HFF-Myc (cell line): Measurements from ENCODE around the gene RPTN.
"Not testable (repeated sequence)": the region's sequence is repeated elsewhere in the genome, so short reads cannot be mapped to it uniquely, and the experiment has no call there.

Experiments used
- DNase-seq: peaks from one replicate; pipeline ENCODE4 v3.0.0-alpha.2; 2011; ENCODE audit warnings: low read depth; ENCODE audit errors: extremely low read depth
- H3K4me3 ChIP-seq: replicated peaks from 2 replicates; pipeline ENCODE4 v1.5.1; 2011; ENCODE audit warnings: low read depth, mild to moderate bottlenecking, control low read depth, low read length
- TF ChIP-seq, protein P1 (sequence below): IDR thresholded peaks from 2 replicates; pipeline ENCODE4 v1.5.1; 2012; ENCODE audit warnings: mild to moderate bottlenecking, low read depth, low read length, control low read depth; ENCODE audit errors: missing control alignments

RPTN gene

DNA sequence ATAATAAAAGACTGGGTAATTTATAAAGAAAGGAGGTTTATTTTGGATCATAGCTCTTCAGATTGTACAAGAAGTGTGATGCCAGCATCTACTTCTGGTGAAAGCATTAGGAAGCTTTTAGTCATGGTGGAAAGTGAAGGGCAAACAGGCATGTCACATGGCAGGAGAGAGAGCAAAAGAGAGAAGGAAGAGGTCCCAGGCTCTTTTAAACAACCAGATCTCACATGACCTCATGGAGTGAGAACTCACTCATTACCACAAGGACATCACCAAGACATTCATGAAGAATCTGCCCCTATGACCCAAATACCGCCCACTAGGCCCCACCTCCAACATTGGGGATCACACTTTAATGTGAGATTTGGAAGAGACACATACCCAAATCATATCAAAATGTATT, 10.0 kb downstream of the RPTN start:
- no peak for DNase-seq
- TF ChIP-seq, protein P1, sequence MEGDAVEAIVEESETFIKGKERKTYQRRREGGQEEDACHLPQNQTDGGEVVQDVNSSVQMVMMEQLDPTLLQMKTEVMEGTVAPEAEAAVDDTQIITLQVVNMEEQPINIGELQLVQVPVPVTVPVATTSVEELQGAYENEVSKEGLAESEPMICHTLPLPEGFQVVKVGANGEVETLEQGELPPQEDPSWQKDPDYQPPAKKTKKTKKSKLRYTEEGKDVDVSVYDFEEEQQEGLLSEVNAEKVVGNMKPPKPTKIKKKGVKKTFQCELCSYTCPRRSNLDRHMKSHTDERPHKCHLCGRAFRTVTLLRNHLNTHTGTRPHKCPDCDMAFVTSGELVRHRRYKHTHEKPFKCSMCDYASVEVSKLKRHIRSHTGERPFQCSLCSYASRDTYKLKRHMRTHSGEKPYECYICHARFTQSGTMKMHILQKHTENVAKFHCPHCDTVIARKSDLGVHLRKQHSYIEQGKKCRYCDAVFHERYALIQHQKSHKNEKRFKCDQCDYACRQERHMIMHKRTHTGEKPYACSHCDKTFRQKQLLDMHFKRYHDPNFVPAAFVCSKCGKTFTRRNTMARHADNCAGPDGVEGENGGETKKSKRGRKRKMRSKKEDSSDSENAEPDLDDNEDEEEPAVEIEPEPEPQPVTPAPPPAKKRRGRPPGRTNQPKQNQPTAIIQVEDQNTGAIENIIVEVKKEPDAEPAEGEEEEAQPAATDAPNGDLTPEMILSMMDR = no peak
- H3K4me3 ChIP-seq = no peak overlapping the region

DNA sequence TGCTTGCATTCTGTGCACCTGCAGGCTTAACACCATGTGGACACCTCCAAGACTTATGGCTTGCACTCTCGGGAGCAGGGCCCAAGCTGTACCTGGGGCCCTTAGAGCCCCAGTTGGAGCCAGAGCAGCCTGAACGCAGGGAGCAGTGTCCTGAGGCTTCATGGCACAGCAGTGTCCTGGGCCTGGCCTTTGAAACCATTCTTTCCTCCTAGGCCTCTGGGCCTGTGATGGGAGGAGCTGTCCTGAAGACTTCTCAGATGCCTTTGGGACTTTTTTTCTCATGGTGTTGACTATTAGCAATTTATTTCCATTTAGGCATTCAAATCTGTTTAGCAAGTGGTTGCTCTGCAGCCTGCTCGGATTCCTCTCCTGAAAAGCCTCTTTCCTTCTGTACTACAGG, 11.0 kb downstream of the RPTN start:
- TF ChIP-seq, protein P1 = no peak
- H3K4me3 ChIP-seq = no peak overlapping the region
- no peak for DNase-seq

DNA sequence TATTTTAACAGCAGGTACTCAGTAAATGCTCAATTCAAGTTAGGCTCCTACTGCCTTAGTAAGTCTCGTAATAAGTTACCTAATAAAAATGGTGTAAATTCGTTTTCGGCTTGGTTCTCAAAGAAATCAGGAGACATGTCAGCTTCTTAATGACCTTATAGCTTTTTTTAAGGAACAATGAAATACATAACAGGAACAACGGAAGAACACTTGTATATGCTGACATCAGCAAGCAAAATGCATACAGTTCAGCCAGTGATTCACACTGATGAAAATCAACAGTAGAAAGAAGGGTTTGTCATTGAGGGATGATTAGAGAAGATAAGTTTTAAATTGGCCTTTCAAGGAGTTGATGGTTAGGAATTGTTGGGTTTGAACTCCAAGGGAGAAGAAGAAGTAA, 13.3 kb downstream of the RPTN start:
- DNase-seq = no peak
- no peak overlapping the region for H3K4me3 ChIP-seq
- TF ChIP-seq, protein P1 = no peak

DNA sequence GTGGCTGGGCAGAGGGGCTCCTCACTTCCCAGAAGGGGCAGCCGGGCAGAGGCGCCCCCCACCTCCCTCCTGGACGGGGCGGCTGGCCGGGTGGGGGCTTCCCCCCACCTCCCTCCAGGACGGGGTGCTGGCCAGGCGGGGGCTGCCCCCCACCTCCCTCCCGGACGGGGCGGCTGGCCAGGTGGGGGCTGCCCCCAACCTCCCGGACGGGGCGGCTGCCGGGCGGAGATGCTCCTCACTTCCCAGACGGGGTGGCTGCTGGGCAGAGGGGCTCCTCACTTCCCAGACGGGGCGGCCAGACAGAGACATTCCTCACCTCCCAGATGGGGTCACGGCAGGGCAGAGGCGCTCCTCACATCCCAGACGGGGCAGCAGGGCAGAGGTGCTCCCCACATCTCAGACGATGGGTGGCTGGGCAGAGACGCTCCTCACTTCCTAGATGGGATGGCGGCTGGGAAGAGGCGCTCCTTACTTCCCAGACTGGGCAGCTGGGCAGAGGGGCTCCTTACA, 14.3 kb downstream of the RPTN start:
- H3K4me3 ChIP-seq, DNase-seq: not testable (repeated sequence)

DNA sequence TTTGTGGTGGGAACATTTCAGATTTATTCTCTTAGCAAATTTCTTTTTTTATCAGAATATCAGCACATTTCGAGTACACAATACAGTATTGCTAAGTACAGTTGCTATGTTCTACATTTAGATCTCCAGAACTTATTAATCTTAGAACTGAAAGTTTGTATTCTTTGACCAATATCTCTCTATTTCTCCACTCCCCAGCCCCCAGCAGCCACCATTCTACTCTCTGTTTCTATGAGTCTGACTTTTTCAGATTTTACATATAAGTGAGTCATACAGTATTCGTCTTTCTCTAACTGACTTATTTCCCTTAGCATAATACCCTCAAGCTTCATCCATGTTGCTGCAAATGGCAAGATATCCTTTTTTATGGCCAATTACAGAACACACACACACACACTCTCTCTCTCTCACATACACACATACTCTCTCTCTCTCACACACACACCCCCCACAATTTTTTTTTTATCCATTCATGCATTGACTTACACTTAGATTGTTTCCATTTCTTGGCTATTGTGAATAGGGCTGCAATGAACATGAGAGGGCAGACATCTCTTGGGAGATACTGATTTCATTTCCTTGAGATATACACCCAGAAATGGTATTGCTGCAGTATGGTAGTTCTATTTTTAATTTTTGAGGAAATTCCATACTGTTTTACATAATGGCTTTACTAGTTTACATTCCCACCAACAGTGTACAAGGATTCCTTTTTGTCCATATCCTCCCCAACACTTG, 15.7 kb downstream of the RPTN start:
- no peak for DNase-seq
- TF ChIP-seq, protein P1 = no peak
- no peak overlapping the region for H3K4me3 ChIP-seq

DNA sequence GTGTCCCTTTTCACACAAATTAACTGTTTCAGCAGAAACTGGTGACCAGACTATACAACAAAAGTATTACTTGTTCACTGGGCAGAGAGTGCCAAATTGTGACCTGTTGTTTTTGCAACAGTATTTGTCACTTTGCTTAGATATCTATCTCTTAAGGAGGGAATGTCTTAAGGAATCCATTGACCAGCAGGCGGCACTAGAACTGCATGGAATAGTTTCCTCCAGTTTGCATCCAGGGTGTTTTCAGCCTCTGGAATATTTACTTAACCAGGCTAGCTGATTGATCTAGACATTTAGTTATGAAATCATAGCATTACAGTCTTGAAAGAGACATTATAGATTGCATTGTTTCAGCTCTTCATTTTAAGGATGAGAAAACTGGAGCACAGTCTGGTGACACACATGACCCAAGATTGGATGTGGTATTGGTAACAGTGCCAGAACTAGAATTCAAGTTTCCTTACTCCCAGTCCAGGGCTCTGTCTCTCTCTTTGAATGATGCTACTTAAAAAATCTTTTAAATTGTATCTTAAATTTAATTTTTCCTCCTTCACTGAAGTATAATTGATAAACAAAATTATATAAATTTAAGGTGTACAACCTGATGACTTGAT, 16.9 kb downstream of the RPTN start:
- peak; percentile 29 for DNase-seq
- no peak overlapping the region for H3K4me3 ChIP-seq
- TF ChIP-seq, protein P1 = peak; percentile 82

DNA sequence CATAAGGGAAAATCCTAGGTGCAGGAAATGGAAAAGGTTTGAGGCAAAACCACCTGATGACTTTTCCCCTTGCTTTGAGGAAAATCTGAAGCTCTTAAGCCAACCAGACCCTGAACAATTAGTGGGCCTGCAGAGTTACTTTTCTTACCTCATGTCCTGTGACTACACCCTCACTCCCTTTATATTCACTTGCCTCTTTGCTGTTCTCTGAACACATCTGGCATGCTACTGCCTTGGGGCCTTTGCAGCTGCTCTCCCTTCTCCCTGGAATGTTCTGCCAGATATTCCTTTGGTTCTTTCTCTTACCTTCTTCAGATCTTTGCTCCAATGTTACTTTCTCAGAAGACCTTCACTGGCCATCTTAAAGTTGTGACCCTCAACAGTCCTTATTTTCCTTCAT, 21.8 kb downstream of the RPTN start:
- no peak overlapping the region for H3K4me3 ChIP-seq
- no peak for DNase-seq
- TF ChIP-seq, protein P1 = no peak
